Stimulated activated CD8-positive, alpha-beta memory T cell treated with anti-CD3 and anti-CD28 coated beads, Interleukin-7, amount 100 ng/mL, for 48 hours (primary cell): ENCODE data around the gene STK32B.
"Not testable (repeated sequence)": the region's sequence is repeated elsewhere in the genome, so short reads cannot be mapped to it uniquely, and the experiment has no call there.

Experiments
- DNase-seq, 2 donors: peaks; one replicate each; pipeline ENCODE4 v3.0.0-alpha.2; 2020; ENCODE audit warnings: low read depth in 1 of 2; ENCODE audit errors: extremely low read depth in 1 of 2

The STK32B gene

GRCh38 chr4:5249727-5250126, 198.4 kb downstream of the STK32B start:
- no peak for DNase-seq

GRCh38 chr4:5250536-5250935, 199.3 kb downstream of the STK32B start:
- not testable (repeated sequence) for DNase-seq

GRCh38 chr4:5256421-5256820, 205.1 kb downstream of the STK32B start:
- no peak for DNase-seq

GRCh38 chr4:5257086-5257485, 205.8 kb downstream of the STK32B start:
- no peak for DNase-seq

DNA sequence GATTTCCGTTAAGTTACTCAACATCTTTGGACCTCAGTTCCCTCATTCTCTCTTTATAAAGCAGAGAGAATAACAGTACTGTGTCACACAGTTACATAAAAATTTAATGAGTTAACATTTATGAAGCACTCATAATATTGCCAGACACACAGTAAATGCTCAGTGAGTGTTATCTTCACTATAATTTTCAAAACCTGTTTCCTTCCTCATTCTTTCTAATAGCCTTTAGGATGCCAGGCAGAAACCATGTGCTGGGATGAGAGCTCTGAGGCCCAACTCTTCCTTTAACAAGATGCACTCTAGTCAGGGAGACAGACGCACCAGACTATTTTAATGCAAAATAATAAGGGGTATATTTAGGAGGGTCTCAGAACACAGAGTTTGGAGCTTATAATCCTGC, 208.2 kb downstream of the STK32B start:
- DNase-seq: no peak

DNA sequence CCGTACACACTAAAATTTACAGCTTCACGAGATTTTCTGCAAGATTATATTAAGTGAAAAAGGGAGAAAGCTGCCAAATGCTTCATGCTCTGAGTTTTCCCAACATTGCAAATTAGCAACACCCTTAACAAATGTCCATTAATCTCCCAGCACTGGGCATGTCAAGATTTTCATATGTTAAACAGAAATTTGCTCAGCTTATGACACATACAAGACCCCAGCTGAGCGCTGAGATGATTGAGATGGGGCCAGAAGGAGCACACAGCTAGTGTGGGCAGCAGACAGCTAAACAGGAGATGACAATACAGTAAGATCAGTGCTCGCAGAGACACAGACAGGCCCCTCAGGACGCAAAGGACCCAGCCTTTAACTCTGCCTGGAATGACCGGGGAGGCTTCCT, 208.8 kb downstream of the STK32B start:
- DNase-seq: no peak

DNA sequence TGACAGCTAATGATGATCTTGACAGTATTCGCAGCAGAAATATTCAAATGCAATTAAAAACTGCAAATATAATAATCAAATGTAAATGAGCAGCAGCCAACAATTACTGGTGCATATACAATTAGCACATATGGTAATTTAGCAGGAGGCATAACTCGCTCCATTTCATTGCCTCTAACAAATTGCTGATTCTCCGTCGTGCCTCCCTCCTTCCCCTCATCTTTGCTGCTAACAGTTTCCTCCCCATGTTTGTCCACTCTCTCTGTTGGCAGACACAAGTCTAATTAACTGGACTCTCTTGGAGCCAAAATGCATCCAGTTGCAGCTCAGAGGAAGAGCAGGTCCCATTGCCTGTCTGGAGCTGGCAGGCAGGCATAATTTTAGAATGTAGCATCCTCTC, 210.6 kb downstream of the STK32B start:
- DNase-seq: no peak

- DNase-seq: no peak
Measured at GRCh38 chr4:5266991-5267390, 215.7 kb downstream of the STK32B start.

GRCh38 chr4:5267408-5267807, 216.1 kb downstream of the STK32B start:
- no peak for DNase-seq

DNA sequence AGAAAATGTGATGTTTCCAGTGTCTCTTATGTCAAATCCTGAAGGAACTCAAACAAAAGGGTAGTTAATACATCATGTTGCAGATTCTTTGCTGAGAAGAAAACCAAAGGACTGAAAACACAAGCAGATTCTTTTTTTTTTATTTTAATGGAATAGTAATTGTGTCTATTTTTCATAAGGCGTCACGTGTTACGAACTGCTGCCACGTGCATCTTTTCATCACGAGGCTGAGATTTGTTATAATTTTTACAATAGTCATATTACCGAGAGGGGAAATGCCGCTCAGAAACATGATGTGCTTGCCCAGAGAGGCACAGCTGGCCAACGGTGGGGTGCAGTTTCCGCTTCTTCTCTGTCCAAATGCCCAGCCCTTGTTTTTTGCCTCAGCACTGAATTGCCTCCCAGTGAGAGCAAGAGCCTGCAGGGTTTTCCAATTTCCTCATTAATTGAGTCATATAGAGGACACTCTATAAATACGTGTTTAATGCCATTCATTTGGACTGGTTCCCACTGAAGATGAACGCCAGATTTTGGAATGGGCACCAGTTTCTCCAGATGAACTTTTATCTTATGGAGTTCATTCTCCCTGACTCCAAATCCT, 225.3 kb downstream of the STK32B start:
- DNase-seq: no peak

DNA sequence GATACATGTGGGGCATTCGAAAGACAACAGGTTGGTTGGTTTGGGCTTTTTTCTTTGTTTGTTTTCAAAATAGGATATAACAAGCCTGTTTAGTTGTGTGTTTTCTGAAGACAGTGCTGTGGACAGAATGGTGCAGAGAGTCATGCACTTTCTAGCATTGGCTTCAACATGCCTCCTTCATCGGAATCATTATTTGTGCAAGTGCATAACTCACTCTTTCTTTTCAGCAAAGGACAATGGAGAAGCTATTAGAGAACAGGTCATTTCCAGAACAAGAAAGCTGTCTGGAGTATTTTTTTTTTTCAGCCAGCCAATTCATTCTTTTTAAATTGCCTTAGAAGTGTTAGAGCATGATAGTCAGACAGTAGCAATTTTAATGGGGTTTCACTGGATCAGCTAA, 225.8 kb downstream of the STK32B start:
- no peak for DNase-seq

DNA sequence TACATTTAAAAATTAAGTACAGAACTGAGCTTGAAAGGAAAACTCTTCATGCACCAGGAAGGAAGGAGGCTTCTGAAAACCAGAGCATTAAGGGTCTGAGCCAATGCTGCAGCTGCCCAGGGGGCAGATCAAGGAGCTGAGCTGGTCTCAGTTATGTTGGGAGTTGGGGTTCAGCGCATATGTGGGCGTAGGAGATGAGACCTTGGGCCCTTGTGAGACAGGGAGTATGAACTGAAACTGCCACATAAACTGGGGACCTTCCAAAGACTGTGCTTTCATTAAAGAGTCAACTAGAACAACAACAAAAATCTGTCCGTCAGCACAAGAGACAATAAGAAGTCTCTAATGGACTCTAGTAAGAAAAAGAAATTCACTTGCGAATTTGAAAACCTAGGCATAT, 226.9 kb downstream of the STK32B start:
- DNase-seq: no peak

GRCh38 chr4:5280069-5280468, 228.8 kb downstream of the STK32B start:
- not testable (repeated sequence) for DNase-seq

DNA sequence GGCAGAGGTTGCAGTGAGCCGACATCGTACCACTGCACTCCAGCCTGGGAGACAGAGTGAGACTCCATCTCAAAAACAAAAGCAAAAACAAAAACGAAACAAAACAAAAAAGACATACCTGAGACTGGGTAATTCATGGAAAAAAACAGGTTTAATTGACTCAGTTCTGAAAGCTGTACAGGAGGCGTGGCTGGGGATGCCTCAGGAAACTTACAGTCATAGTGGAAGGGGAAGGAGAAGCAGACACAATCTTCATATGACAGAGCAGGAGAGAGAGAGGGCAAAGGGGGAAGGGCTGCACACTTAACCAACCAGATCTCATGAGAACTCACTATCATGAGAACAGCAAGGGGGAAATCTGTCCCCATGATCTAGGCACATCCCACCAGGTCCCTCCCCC, 229.5 kb downstream of the STK32B start:
- DNase-seq: no peak

DNA sequence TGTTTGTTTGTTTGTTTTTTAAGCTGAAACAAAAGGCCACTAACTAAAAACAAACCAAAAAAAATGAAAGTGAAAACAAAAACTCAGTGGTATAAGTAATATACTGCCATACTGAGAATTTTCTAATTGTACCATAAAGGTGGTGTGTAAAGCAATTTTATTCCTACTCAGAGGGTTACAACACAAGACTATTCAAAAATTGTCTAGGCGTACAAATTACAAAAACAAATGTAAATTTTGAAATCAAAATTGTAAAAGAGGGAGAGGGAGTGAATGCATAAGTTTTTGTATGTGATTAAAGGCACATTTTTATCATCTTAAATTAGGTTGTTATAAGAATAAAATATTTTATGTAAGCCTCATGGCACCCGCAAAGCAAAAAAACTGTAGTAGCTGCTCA, 232.6 kb downstream of the STK32B start:
- no peak for DNase-seq

DNA sequence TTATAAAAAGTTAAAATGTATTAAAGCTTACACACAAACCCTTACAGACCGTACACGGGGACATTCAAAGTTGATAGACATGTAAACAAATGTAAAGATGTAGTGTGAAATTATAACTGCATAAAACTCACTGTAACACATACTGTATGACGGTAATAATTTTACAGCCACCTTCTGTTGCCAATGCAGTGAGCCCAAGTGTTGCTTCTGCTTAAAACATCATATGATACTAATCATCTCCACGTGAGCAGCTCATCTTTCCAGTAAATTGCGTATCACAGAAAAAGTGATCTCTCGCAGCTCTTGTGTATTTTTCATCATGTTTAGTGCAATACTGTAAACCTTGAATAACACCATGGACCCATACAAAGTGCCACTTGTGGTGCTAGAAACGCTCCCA, 233.2 kb downstream of the STK32B start:
- DNase-seq: no peak

DNA sequence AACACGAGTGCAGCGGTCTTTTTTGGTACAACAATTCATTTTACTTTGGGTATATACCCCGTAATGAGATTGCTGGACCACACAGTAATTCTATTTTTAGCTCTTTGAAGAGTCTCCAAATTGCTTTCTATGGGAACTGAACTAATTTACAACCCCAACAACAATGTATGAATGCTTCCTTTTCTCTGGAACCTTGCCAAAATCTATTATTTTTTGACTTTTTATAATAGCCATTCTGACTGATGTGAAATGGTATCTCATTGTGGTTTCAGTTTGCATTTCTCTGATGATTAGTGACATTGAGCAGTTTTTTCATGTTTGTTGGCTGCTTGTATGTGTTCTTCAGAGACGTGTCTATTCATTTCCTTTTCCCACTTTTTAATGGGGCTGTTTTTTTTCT, 240.8 kb downstream of the STK32B start:
- DNase-seq: no peak

- DNase-seq: not testable (repeated sequence)
Measured at GRCh38 chr4:5298000-5298787, 246.9 kb downstream of the STK32B start.

DNA sequence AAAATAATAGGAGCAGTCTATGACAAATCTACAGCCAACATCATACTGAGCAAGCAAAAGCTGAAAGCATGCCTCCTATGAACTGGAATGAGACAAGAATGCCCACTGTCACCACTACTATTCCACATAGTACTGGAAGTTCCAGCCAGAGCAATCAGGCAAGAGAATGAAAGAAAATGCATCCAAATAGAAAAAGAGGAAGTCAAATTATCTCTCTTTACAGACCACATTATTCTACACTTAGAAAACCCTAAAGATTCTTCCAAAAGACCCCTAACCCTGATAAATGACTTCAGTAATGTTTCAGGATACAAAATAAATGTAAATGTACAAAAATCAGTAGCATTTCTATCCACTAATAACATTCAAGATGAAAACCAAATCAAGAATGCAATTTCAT, 249.0 kb downstream of the STK32B start:
- no peak for DNase-seq

DNA sequence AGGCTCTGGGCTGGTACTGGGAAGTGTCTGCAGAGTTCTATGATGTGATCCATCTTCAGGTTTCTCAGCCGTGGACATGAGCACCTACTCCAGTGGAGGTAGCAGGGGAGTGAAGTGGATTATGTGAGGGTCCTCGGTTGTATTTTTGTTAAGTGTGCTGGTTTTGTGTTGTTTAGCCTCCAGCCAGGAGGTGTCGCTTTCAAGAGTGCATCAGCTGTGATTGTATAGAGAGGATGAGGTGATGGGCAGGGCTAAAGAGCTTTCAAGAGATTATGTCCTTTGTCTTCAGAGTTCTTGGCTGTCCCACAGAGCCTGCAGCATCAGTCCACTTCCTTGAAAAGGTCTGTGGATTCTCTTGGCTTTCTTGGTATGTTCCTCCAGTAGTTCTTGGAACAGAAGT, 256.6 kb downstream of the STK32B start:
- no peak for DNase-seq

GRCh38 chr4:5322321-5322720, 271.0 kb downstream of the STK32B start:
- DNase-seq: no peak

- no peak for DNase-seq
Measured at GRCh38 chr4:5330339-5330989, 279.2 kb downstream of the STK32B start.
